Activated T-helper 1 cell treated with anti-CD3 and anti-CD28 coated beads, Interleukin-12 subunit alpha, Interleukin-12 subunit beta, Interleukin-2, Interleukin-4 antibody, amounts not matched to agents 30 ng/mL and 10 ng/mL and 1 ng/mL, durations not matched to agents 14 hours and 24 hours and 36 hours (primary cell): ENCODE data around the gene SRGAP1. TPM values are rescaled to one million over a fixed set of nuclear protein-coding genes. Genes with fewer than 3 reads are reported as not detected.
"Not testable (repeated sequence)": the region's sequence is repeated elsewhere in the genome, so short reads cannot be mapped to it uniquely, and the experiment has no call there.

Experiments used
- DNase-seq: peaks from one replicate; pipeline ENCODE4 v3.0.0; 2021; ENCODE audit warnings: low spot score
- H3K27ac Mint-ChIP-seq: one replicate; pipeline ENCODE4 v1.8.0; 2021; ENCODE audit warnings: mild to moderate bottlenecking, mixed read lengths
- H3K27me3 Mint-ChIP-seq: one replicate; pipeline ENCODE4 v1.8.0; 2022; ENCODE audit warnings: mild to moderate bottlenecking, moderate library complexity, mixed read lengths; ENCODE audit not compliant: insufficient read depth
- H3K36me3 Mint-ChIP-seq: one replicate; pipeline ENCODE4 v1.8.0; 2021; ENCODE audit warnings: low read depth, mixed read lengths
- H3K4me1 Mint-ChIP-seq: one replicate; pipeline ENCODE4 v1.8.0; 2021; ENCODE audit warnings: low read depth, mixed read lengths
- H3K4me3 Mint-ChIP-seq: one replicate; pipeline ENCODE4 v1.8.0; 2021; ENCODE audit warnings: mild to moderate bottlenecking, moderate library complexity, mixed read lengths
- H3K9me3 Mint-ChIP-seq: one replicate; pipeline ENCODE4 v1.8.0; 2021; ENCODE audit warnings: mixed read lengths
- intact Hi-C: fragments of 100-400 bp; cut with micrococcal nuclease; formaldehyde crosslinking; loops from one replicate; pipeline ENCODE4 v1.15.1; 2024
- total RNA-seq: library from RNA; stranded (reverse); gene quantifications from 2 replicates; pipeline ENCODE4 v1.2.3, GENCODE V29; 2022

Gene SRGAP1
- total RNA-seq, 1 donor from 2014 or later, result 0.03 TPM

- no peaks in the 10 kb centered on the region for H3K4me1 Mint-ChIP-seq
- no peaks in the 10 kb centered on the region for H3K27me3 Mint-ChIP-seq
- H3K27ac Mint-ChIP-seq, result no peak overlapping the region
- H3K9me3 Mint-ChIP-seq, result no peaks in the 10 kb centered on the region
- intact Hi-C loops, result no loop called here
- no peak for DNase-seq
- no peaks in the 10 kb centered on the region for H3K36me3 Mint-ChIP-seq
- H3K4me3 Mint-ChIP-seq, result no peak overlapping the region
These were observed 297.9 kb downstream of the SRGAP1 start for GRCh38 chr12:64142382-64142781.

- intact Hi-C loops, result no loop called here
- no peak for DNase-seq
- Mint-ChIP-seq H3K4me1 (no peaks in the 10 kb centered on the region), H3K4me3 (no peak overlapping the region), H3K27me3 (no peaks in the 10 kb centered on the region), H3K36me3 (no peaks in the 10 kb centered on the region), H3K27ac (no peak overlapping the region), H3K9me3 (no peaks in the 10 kb centered on the region)
These were observed 298.3 kb downstream of the SRGAP1 start for GRCh38 chr12:64142784-64143183.

GRCh38 chr12:64145226-64145625 lies 300.7 kb downstream of the SRGAP1 start:
- intact Hi-C loops, result no loop called here
- H3K4me1 Mint-ChIP-seq, result no peaks in the 10 kb centered on the region
- H3K36me3 Mint-ChIP-seq, result no peaks in the 10 kb centered on the region
- H3K27ac Mint-ChIP-seq, result no peak overlapping the region
- no peaks in the 10 kb centered on the region for H3K27me3 Mint-ChIP-seq
- DNase-seq, result no peak
- H3K9me3 Mint-ChIP-seq, result no peaks in the 10 kb centered on the region
- H3K4me3 Mint-ChIP-seq, result no peak overlapping the region

- no peaks in the 10 kb centered on the region for H3K36me3 Mint-ChIP-seq
- no peak for DNase-seq
- H3K4me3 Mint-ChIP-seq, result no peak overlapping the region
- no peak overlapping the region for H3K27ac Mint-ChIP-seq
- no peaks in the 10 kb centered on the region for H3K9me3 Mint-ChIP-seq
- intact Hi-C loops, result no loop called here
- H3K4me1 Mint-ChIP-seq, result no peaks in the 10 kb centered on the region
- no peaks in the 10 kb centered on the region for H3K27me3 Mint-ChIP-seq
These were observed 302.6 kb downstream of the SRGAP1 start for GRCh38 chr12:64147011-64147631.

GRCh38 chr12:64147875-64148274 lies 303.4 kb downstream of the SRGAP1 start:
- DNase-seq, result no peak
- Mint-ChIP-seq H3K4me3 (no peak overlapping the region), H3K27me3 (no peaks in the 10 kb centered on the region), H3K27ac (no peak overlapping the region), H3K4me1 (no peaks in the 10 kb centered on the region), H3K9me3 (no peaks in the 10 kb centered on the region), H3K36me3 (no peaks in the 10 kb centered on the region)
- intact Hi-C loops, result no loop called here

GRCh38 chr12:64154677-64155076 lies 310.2 kb downstream of the SRGAP1 start:
- no peaks in the 10 kb centered on the region for H3K4me1 Mint-ChIP-seq
- intact Hi-C loops, result no loop called here
- H3K4me3 Mint-ChIP-seq, result no peak overlapping the region
- H3K36me3 Mint-ChIP-seq, result no peaks in the 10 kb centered on the region
- H3K27ac Mint-ChIP-seq, result no peak overlapping the region
- peaks cover 1% of the 10 kb centered on the region for H3K27me3 Mint-ChIP-seq
- DNase-seq, result no peak
- no peaks in the 10 kb centered on the region for H3K9me3 Mint-ChIP-seq

- intact Hi-C loops, result no loop called here
- no peaks in the 10 kb centered on the region for H3K36me3 Mint-ChIP-seq
- peaks cover 1% of the 10 kb centered on the region for H3K27me3 Mint-ChIP-seq
- no peak for DNase-seq
- H3K4me3 Mint-ChIP-seq, result no peak overlapping the region
- H3K9me3 Mint-ChIP-seq, result no peaks in the 10 kb centered on the region
- H3K27ac Mint-ChIP-seq, result no peak overlapping the region
- no peaks in the 10 kb centered on the region for H3K4me1 Mint-ChIP-seq
These were observed 312.6 kb downstream of the SRGAP1 start for GRCh38 chr12:64157110-64157509.

GRCh38 chr12:64160021-64160710 lies 315.7 kb downstream of the SRGAP1 start:
- Mint-ChIP-seq H3K4me1 (no peaks in the 10 kb centered on the region), H3K27me3 (no peaks in the 10 kb centered on the region), H3K4me3 (no peak overlapping the region), H3K27ac (no peak overlapping the region), H3K36me3 (no peaks in the 10 kb centered on the region), H3K9me3 (no peaks in the 10 kb centered on the region)
- intact Hi-C loops, result no loop called here
- DNase-seq, result no peak

GRCh38 chr12:64160711-64161060 lies 316.2 kb downstream of the SRGAP1 start:
- no peak overlapping the region for H3K27ac Mint-ChIP-seq
- no peak overlapping the region for H3K4me3 Mint-ChIP-seq
- H3K36me3 Mint-ChIP-seq, result no peaks in the 10 kb centered on the region
- no peaks in the 10 kb centered on the region for H3K4me1 Mint-ChIP-seq
- H3K9me3 Mint-ChIP-seq, result no peaks in the 10 kb centered on the region
- intact Hi-C loops, result no loop called here
- DNase-seq, result no peak
- no peaks in the 10 kb centered on the region for H3K27me3 Mint-ChIP-seq

- H3K4me1 Mint-ChIP-seq, intact Hi-C loops, H3K27ac Mint-ChIP-seq, H3K9me3 Mint-ChIP-seq, DNase-seq, H3K27me3 Mint-ChIP-seq, H3K4me3 Mint-ChIP-seq, H3K36me3 Mint-ChIP-seq: not testable (repeated sequence)
These were observed 322.1 kb downstream of the SRGAP1 start for GRCh38 chr12:64166606-64167005.

- H3K4me3 Mint-ChIP-seq, H3K4me1 Mint-ChIP-seq, DNase-seq, H3K9me3 Mint-ChIP-seq, H3K27ac Mint-ChIP-seq, H3K36me3 Mint-ChIP-seq, intact Hi-C loops, H3K27me3 Mint-ChIP-seq: not testable (repeated sequence)
These were observed 322.5 kb downstream of the SRGAP1 start for GRCh38 chr12:64167041-64167440.

GRCh38 chr12:64170024-64170423 lies 325.5 kb downstream of the SRGAP1 start:
- H3K9me3 Mint-ChIP-seq, result no peaks in the 10 kb centered on the region
- intact Hi-C loops, result no loop called here
- H3K36me3 Mint-ChIP-seq, result no peaks in the 10 kb centered on the region
- no peaks in the 10 kb centered on the region for H3K27me3 Mint-ChIP-seq
- no peaks in the 10 kb centered on the region for H3K4me1 Mint-ChIP-seq
- H3K4me3 Mint-ChIP-seq, result no peak overlapping the region
- DNase-seq, result no peak
- H3K27ac Mint-ChIP-seq, result no peak overlapping the region

GRCh38 chr12:64170730-64171129 lies 326.2 kb downstream of the SRGAP1 start:
- H3K9me3 Mint-ChIP-seq, result no peaks in the 10 kb centered on the region
- H3K27me3 Mint-ChIP-seq, result no peaks in the 10 kb centered on the region
- intact Hi-C loops, result no loop called here
- no peaks in the 10 kb centered on the region for H3K36me3 Mint-ChIP-seq
- no peak for DNase-seq
- H3K27ac Mint-ChIP-seq, result no peak overlapping the region
- H3K4me1 Mint-ChIP-seq, result no peaks in the 10 kb centered on the region
- H3K4me3 Mint-ChIP-seq, result no peak overlapping the region

- Mint-ChIP-seq H3K9me3 (no peaks in the 10 kb centered on the region), H3K27ac (no peak overlapping the region), H3K36me3 (no peaks in the 10 kb centered on the region), H3K4me1 (no peaks in the 10 kb centered on the region), H3K27me3 (no peaks in the 10 kb centered on the region), H3K4me3 (no peak overlapping the region)
- intact Hi-C loops, result no loop called here
- no peak for DNase-seq
These were observed 327.2 kb downstream of the SRGAP1 start for GRCh38 chr12:64171715-64172114.
